ENCODE results near the gene HERC5. TPM values are rescaled to one million over a fixed set of nuclear protein-coding genes. Genes with fewer than 3 reads are reported as not detected.
"Not testable (repeated sequence)": the region's sequence is repeated elsewhere in the genome, so short reads cannot be mapped to it uniquely, and the experiment has no call there.

The HERC5 gene
- total RNA-seq, 1 experiment from 2014 or later, result 0.23 TPM

DNA sequence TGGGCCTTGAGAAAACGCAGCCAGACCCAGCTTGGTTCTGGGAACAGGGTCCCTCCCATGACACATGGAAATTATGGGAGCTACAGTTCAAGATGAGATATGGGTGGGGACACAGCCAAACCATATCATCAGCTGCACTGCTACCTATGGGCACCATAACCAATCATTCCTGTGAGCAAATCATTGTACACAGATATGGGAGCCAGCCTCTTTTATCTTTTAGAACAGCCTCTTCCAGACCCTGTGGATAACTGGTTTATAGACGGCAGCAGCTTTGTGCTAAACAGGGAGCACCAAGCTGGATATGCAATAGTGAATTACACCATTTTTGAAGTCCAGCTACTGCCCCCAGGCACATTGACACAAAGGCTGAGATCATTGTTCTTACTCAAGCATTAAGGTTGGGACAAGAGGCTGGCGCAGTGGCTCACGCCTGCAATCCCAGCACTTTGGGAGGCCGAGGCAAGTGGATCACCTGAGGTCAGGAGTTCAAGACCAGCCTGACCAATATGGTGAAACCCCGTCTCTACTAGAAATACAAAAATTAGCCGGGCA, 8.6 kb upstream of the HERC5 start:
- not testable (repeated sequence) for DNase-seq (ENCODE audit: low spot score)

DNA sequence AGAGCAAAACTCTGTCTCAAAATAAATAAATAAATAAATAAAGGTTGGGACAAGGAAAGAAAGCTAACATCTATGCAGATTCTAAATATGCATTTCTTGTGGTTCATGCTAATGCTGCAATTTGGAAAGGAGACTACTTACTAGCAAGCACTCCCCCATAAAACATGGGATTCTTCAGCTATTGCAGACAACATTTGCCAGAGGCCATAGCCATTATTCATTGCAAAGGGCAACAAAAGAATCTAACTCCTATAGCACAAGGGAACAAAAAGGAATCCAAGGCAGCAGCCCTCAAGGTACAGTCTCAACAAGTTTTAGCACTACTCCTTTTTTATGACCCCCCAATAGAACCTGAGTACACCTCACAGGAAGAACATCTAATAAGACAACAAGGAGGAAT, 8.0 kb upstream of the HERC5 start:
- no peak for DNase-seq (ENCODE audit: low spot score)

DNA sequence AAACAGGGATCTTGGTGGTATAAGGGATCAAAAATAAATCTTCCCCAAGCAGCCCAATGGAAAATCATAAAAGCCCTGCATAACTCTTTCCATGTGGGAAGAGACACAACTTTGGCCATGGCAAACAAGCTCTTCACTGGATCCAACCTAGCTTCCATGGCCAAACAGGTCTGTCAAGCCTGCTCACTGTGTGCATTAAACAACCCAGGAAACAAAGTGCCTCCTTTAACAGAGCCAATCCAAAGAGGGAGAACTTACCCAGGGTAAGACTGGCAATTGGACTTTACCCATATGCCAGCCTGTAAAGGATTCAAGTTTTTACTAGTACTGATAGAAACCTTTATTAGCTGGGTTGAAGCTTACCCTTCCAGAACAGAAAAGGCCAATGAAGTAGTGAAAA, 7.6 kb upstream of the HERC5 start:
- DNase-seq (ENCODE audit: low spot score), result no peak

DNA sequence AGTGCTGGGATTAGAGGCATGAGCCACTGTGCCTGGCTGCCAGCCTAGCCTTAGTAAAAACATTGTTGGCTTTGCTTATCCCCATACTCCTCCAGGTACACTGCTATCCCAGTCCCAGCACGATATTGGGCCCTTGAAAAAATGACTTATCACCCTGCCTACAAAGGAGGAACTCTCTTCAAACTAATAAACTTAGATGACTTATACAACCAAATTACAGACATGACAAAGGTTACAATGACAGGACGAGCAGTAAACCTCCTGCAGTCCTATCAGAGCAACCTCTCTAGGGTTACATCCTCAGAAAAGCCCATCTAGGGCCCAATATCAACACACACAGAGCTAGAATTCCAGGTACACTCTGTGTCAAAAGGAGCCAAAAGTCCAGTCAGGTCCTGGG, 5.7 kb upstream of the HERC5 start:
- no peak for DNase-seq (ENCODE audit: low spot score)

DNA sequence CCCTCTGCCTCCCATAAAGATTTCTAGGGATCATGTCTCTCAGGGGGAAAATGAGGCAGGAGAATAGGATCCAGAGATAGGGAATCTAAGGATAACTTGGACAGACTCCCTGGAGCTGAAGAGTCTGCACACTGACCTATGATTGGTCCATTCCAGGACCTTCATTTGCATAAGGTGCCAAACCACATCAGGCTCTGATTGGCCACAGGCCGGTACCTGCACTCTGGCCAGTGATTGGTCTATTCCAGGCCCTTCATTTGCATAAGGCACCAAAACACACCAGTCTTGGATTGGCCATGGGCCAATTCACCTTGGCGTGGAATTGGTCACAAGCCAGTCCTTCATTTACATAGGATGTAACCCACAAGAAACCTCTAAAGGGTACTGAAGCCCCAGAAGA, 4.0 kb upstream of the HERC5 start:
- no peak for DNase-seq (ENCODE audit: low spot score)

DNA sequence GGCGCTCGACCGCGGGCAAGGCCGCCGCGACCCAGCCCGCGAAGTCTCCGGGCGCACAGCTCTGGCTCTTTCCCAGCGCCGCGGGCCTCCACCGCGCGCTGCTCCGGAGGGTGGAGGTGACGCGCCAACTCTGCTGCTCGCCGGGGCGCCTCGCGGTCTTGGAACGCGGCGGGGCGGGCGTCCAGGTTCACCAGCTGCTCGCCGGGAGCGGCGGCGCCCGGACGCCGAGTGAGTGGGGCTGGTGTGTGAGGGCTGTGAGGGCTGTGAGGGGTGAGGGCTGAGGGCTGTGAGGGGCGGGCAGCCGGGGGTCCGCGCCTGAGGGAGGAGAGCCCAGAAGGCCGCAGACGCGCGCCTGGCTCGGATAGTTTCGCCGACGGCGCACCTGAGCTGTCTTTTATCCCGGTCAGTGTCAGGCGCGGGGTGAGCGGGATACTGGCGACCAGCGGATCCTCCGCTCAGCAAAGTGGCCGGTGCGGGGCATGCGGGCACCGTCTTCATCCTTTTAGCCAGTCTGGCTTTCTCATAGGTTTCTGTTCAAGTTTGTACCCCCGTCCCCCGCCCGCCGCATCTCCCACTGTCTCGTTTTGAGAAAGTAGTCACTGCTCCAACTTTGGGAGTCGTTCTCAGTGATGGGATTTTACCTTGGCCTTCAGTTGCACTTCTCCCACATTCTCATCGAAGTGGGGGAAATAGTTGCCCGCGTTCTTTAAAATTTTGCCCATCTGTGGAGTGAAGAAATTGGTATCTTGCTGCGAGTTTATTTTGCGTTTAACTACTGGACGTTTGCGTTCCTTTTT, 586 bp downstream of the HERC5 start:
- no peak for DNase-seq (ENCODE audit: low spot score)

DNA sequence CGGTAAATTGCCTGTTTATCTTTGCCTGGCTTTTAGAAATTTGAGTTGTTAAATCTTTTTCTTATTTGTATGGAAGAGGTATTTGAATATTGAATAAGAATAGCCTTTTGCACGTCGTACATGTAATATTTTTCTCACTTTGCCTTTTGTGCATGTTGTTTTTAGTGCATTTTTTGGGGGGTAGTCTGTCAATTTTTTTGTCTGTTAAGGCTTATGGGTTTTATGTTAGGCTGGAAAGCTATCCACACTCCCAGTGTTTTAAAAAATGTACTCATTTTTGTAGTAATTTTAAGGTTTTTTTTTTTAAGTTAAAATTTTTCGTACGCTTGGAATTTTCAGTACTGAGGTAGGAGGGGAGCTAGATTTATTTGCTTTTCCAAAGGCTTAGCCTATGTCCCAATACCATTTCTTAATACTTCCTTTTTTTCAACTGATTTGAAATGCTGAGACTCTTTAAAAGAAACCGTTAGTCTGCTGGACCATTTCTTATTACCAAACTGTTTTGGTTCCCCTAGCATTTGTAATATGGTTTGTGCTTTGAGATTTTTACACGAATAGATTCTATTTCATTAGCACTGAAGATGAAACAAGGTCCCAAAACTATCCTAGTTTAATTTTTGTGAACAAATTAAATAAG, 1.3 kb downstream of the HERC5 start:
- no peak for DNase-seq (ENCODE audit: low spot score)

DNA sequence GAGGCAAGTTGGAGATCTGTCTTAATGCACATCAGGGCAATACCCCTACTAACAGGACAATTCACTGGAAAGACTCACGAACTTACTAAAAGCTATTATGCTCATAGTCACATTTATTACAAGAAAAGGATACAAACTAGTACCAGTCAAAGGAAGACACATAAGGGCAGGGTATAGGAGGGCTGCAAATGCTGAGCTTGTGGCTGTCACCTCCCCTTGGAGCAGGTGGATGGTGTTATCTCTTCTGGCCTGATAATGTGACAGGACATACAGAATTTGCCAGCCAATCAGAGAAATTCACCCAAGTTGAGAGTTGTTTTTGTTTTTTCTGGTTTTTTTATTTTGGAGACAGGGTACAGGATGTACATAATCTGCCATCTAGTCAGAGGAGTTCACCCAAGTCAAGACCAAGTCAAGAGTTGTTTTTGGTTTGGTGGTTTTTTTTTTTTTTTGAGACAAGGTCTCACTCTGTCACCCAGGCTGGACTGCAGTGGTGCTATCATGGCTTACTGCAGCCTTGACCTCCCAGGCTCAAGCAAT, 8.8 kb downstream of the HERC5 start:
- DNase-seq (ENCODE audit: low spot score), result no peak

DNA sequence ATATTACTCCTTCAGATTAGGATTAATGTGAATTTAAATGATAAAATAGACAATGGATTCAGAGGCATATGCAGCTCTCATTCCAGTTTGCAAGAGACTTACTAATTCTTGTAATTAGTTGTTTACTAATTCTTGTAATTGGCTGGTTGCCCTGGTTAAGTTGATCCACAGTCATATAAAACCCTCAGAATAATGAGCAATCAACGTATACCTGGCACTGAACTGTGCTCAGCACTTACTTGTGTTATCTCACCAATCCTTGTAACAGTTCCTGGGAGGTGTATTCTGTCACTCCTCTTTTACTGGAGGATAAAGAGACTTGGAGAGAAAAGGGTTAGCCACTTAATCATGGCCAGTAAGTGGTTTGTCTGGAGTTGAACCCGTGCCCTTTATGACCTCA, 10.5 kb downstream of the HERC5 start:
- DNase-seq (ENCODE audit: low spot score), result no peak

DNA sequence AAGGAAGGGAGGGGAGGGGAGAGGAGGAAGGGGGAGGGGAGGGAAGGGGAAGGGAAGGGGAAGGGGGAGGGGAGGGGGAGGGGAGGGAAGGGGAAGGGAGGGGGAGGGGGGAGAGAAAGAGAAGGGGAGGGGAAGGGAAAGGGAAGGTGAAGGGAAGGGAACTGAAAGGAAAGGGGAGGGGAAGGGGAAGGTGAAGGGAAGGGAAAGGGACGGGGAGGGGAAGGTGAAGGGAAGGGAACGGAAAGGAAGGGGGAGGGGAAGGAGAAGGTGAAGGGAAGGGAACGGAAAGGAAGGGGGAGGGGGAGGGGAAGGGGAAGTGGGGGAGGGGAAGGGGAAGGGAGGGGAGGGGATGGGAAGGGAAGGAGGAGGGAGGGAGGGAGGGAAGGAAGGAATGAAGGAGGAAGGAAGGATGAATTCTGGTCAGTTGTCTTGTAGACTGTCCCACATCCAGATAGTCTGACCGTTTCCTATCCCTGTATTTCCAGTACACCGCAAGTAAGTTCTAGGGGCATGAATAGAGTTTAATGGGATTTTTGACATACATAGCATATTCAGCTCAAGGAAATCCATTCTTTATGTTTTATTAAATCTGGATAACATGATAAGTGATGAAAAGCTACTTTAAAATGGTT, 20.4 kb downstream of the HERC5 start:
- no peak for DNase-seq (ENCODE audit: low spot score)

DNA sequence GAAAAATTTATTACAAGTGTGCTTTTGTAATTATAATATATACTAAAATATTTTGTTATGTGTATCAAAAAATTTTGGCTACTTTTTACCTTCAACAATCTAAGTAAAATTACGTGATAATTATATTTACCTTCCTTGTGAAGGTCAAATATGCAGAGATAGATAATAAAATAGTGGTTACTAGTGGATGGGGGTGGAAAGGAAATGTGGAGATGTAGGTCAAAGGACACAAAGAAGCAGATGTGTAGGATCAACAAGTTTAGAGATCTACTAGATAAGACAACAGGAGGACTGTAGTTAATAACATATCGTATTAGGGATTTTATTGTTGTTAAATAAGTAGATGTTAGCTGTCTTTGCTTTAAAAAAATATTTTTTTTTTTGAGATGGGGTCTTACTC, 21.3 kb downstream of the HERC5 start:
- DNase-seq (ENCODE audit: low spot score), result no peak

DNA sequence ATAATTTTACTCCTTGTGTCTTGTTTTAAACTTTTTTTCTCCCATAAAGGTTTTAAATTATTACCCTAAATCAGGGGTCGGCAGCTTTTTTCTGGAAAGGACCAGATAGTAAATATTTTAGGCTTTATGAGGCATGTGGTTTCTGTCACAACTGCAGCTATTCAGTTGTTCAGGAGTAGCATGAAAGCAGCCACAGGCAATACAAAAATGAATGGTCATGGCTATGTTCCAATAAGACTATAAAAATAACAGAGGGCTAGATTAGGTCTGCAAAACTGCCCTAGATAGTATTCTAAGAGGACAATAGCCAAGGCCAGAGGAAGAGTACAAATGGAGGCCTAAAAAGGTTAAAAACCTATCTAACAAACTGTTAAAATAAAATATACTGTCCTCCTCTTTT, 24.6 kb downstream of the HERC5 start:
- no peak for DNase-seq (ENCODE audit: low spot score)

DNA sequence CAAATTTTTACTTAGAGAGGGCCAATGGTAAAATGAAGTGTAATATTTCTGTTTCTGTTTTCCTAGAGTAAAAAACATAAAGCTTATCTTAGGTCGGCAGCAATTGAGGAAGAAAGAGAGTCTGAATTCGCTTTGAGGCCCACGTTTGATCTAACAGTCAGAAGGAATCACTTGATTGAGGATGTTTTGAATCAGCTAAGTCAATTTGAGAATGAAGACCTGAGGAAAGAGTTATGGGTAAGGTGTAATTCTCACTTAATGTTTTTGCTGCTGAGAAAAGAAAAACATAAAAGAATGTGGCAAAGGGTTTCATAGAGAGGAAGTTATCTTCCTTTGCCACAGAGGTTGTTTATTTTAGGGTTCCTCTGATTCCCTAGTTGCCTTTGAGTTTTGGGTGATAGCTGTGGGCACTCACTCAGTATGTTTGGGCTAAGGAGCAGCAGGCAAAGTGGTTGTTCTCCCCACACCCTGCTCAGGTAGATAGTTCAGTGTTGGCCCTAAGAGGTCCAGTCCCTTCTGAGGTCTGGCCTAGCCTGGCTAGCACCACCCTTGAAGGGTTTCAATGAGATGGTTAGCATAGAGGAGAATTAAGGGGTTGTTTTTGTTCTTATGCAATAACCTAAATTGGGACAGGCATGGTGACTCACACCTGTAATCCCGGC, 32.3 kb downstream of the HERC5 start:
- no peak for DNase-seq (ENCODE audit: low spot score)

DNA sequence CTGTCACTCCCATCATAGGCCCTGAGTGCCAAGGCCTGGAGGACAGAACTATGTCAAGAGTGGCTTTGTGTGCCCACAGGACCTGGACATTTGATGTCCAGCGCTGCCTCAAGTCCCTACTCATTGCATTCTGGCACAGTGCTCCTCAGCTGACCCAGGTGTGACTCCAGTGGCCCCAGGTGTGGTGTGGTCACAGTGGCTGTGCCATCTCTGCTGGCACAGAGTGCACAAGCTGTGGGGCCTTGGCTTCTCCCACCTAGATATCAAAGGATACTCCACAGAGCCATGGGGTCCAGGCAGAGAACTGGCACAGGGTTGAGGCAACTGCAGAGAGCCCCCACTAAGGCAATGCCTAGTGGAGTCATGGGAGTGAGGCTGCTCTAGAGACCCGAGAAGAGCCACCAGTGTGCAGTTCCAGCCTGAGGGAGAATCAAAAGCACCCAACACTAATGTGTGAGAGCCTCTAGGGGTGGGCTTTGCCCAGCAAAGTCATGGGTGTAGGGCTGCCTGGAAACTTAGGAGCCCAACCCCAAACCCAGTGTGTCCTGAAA, 41.0 kb downstream of the HERC5 start:
- no peak for DNase-seq (ENCODE audit: low spot score)

DNA sequence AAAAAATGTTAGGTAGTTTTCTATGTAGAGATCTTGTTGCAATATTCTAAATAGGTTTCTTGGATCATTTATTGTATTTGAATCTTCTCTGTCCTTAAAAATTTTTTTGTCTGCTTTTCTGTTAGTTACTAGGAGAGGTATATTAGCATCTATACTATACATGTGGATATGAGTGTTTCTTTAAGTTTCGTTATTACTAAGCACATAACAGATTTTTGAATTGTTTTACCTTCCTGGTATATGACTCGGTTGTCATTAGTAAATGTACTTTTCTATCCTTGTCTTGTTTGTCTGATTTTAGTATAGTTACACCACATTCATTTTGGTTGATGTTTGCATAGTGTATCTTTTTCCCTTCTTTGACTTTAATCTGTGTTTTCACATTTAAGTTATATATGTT, 46.4 kb downstream of the HERC5 start:
- DNase-seq (ENCODE audit: low spot score), result no peak

DNA sequence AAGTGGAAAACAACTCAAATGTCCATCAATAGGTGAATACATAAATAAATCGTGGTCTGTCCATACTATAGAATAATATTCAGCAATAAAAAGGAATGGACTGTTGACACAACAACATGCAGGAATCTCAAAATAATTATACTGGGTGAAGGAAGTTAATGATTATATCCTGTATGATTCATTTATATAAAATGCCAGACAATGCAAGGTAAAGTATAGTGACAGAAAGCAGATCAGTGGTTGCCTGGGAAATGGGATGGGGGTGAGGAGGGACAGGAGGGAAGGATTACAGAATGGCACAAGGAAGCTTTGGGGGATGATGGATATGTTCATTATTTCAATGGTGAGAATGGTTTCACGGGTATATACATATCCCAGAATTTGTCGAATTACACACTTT, 54.3 kb downstream of the HERC5 start:
- peak; percentile 46 for DNase-seq (ENCODE audit: low spot score)

DNA sequence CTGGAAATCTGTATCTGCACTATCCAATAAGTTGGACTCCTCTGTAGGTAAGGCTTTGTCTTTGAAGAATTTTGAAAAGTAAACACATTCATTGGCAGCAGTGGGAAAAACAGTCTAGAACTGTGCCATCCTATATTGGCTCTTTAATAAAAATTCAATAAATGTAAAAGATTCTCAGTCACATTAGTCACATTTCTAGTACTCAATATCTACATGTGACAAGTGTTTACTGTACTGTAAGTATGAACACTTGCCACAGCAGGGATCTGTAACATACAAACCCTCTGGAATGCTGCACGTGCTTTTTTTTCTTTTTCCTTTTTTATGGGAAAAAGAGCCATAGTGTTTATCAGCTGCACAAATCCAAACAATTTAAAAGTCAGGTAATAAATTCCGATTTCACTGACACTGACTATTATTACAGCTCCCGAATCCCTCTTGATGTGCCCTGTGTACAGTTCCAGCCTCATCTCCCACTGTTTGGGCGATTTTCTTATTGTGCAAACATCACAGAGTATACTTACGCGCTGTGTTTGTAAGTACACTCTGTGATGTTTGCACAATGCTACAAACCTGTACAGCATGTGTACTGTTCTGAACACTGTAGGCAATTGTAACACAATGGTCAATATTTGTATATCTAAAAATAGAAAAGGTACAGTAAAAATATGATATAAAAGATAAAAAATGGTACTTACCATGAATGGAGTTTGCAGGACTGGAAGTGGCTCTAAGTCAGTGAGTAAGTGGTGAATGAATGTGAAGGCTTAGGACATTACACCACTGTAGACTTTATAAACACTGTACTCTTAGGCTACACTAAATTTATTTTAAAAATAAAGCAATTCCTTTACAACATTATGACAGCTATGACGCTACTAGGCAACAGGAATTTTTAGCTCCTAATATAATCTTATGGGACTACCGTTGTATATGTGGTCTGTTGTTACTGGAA, 57.9 kb downstream of the HERC5 start:
- DNase-seq (ENCODE audit: low spot score), result no peak

DNA sequence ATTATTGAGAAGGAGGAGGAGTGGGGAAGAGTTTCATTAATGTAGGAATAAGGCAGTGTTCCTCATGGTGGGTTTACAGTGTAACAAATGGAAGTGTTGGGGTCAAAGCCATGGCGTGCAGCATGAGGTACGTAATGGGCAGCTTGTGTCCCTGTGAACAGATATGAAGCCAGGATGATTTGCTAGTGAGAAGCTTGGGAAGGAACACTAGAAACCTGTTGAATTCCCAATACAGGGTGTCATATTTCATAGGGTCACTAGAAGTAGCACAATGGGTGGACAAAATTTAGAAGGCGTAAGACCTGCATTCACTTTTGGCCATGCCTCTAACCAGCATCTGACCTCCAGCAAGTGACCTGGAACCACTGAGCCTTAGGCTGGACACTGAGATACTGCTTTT, 59.8 kb downstream of the HERC5 start:
- DNase-seq (ENCODE audit: low spot score), result no peak

DNA sequence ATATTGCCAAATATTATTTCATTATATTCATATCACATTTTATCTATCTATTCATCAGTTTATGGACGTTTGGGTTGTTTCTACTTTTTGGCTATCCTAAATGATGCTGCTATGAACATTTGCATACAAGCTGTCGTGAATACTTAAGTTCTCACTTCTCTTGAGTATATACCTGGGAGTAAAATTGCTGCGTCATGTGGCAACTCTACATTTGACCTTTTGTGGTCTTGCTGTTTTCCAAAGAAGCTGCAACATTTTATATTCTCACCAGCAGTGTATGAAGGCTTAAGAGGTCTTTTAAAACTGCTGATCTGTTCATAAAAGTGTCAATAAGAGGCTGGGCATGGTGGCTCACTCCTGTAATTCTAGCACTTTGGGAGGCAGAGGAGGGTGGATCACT, 60.9 kb downstream of the HERC5 start:
- DNase-seq (ENCODE audit: low spot score), result no peak

DNA sequence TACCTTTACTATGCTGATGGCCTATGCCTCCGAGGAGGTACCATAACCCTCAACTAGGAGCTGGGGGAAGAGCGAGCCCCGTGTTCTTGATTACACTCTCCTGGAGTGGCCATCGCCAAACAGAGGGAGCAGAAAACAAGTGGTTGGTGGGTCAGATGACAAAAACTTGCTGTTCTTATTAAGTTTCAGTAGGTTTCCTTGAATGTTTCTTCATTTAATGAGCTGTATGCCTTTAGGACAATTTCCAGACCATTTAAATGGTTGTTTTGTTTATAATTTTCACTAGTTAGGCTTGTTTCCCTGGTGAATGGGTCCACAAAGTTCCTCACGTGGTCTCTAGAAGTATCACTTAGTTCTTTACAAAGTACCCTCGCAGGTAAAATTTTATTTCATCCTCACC, 62.0 kb downstream of the HERC5 start:
- DNase-seq (ENCODE audit: low spot score), result no peak
